Lung (tissue), 12 donors: ENCODE measurements around the gene ZNF319. TPM values are rescaled to one million over a fixed set of nuclear protein-coding genes. Genes with fewer than 3 reads are reported as not detected.

ENCODE experiments used
- ATAC-seq: fragments of 200-7000 bp; cut with Tn5 transposase; one replicate; pipeline ENCODE4 v1.9.1; 2020; ENCODE audit warnings: moderate number of reproducible peaks; ENCODE audit not compliant: insufficient read depth, low FRiP score
- DNase-seq, 3 donors: peaks; one replicate each; pipeline ENCODE4 v3.0.0-alpha.2; 2013 to 2017
- H3K27ac ChIP-seq, 2 donors: one replicate each; pipeline ENCODE4 v1.5.1; 2013; ENCODE audit warnings: mild to moderate bottlenecking in 2 of 2, moderate library complexity in 2 of 2, control low read depth in 1 of 2, inconsistent platforms in 1 of 2, low read depth in 1 of 2, low read length in 1 of 2
- H3K27me3 ChIP-seq, 3 donors: one replicate each; pipeline ENCODE4 v1.5.1; 2013; ENCODE audit warnings: low read length in 2 of 3; ENCODE audit not compliant: control insufficient read depth in 3 of 3, insufficient read depth in 3 of 3
- H3K36me3 ChIP-seq, 4 donors: one replicate each; pipeline ENCODE4 v1.5.1; 2013; ENCODE audit warnings: low read length in 4 of 4, mild to moderate bottlenecking in 1 of 4, moderate library complexity in 1 of 4; ENCODE audit not compliant: control insufficient read depth in 4 of 4, insufficient read depth in 4 of 4
- H3K4me1 ChIP-seq, 5 donors: one replicate each; pipeline ENCODE4 v1.5.1; 2013; ENCODE audit warnings: low read length in 5 of 5, mild to moderate bottlenecking in 2 of 5, moderate library complexity in 1 of 5; ENCODE audit not compliant: control insufficient read depth in 5 of 5, insufficient read depth in 5 of 5
- H3K4me3 ChIP-seq: one replicate; pipeline ENCODE4 v1.5.1; 2013; ENCODE audit warnings: mild to moderate bottlenecking, control low read depth, moderate library complexity
- H3K9ac ChIP-seq, 2 donors: one replicate each; pipeline ENCODE4 v1.5.1; 2013; ENCODE audit warnings: low read length in 2 of 2, control low read depth in 1 of 2; ENCODE audit not compliant: insufficient read depth in 1 of 2
- H3K9me3 ChIP-seq, 4 donors: one replicate each; pipeline ENCODE4 v1.5.1; 2013; ENCODE audit warnings: low read length in 3 of 4, mild to moderate bottlenecking in 1 of 4, moderate library complexity in 1 of 4; ENCODE audit not compliant: control insufficient read depth in 4 of 4, insufficient read depth in 3 of 4
- CTCF ChIP-seq: IDR thresholded peaks from 2 replicates; pipeline ENCODE4 v1.5.1; 2012; ENCODE audit warnings: mild to moderate bottlenecking; ENCODE audit errors: control extremely low read depth, extremely low read depth
- WGBS, 2 donors: extraction: QIAGEN DNeasy Blood & Tissue Kit; methylation state at CpG; one replicate each; pipeline ENCODE4 v1.1.7; 2013; 5-methylcytosine and 5-hydroxymethylcytosine counted together
- polyA plus RNA-seq, 2 donors: library from polyadenylated mRNA; stranded (reverse); fragments of 200-250 nt; gene quantifications; one replicate each; pipeline ENCODE4 v1.2.1, GENCODE V29; 2013
- total RNA-seq, 2 donors: library from RNA; depleted of rRNA in 1 of 2; stranded (reverse); fragments of >200 nt in 1 of 2; gene quantifications; one replicate each; pipeline ENCODE4 v1.2.1, GENCODE V29; 2014 to 2021
- donor health status: control.
- donor health status: control.
- donor health status: Bipolar disorder and iron deficiency.
- donor health status: healthy.
- donor health status: DM: yes; HTN: yes; CAD: no.

ZNF319 gene
- total and polyA plus RNA-seq, 4 donors, result 6.0 to 15.3 (median 9.6) TPM

- no peak overlapping the region for H3K4me3 ChIP-seq
- ATAC-seq (no peak), DNase-seq (no peak)
- no peak overlapping the region for H3K27ac ChIP-seq
- WGBS, 2 donors, result 88 to 90% methylated on average over 7 of the region's 7 CpGs
- no peak for TF ChIP-seq CTCF
- H3K9me3 ChIP-seq, result no peaks in the 10 kb centered on the region
- no peaks in the 10 kb centered on the region for H3K4me1 ChIP-seq
- H3K36me3 ChIP-seq, result no peaks in the 10 kb centered on the region
- peaks cover 0 to 6% (median 0%) of the 10 kb centered on the region in 3 donors for H3K27me3 ChIP-seq
- no peak overlapping the region for H3K9ac ChIP-seq
Observed at GRCh38 chr16:57951204-57951960, 49.1 kb downstream of the ZNF319 start.

GRCh38 chr16:57950382-57950781 is 50.1 kb downstream of the ZNF319 start:
- H3K4me1 ChIP-seq, result no peaks in the 10 kb centered on the region
- no peak overlapping the region for H3K9ac ChIP-seq
- no peak for TF ChIP-seq CTCF
- H3K4me3 ChIP-seq, result no peak overlapping the region
- ATAC-seq, result no peak
- no peaks in the 10 kb centered on the region for H3K36me3 ChIP-seq
- WGBS, 2 donors, result 47 to 65% methylated on average over 6 of the region's 6 CpGs
- H3K27ac ChIP-seq, result no peak overlapping the region
- peaks cover 0 to 6% (median 0%) of the 10 kb centered on the region in 3 donors for H3K27me3 ChIP-seq
- no peaks in the 10 kb centered on the region for H3K9me3 ChIP-seq
- DNase-seq, result no peak

- no peak overlapping the region for H3K4me3 ChIP-seq
- peaks cover 0 to 6% (median 2%) of the 10 kb centered on the region in 3 donors for H3K27me3 ChIP-seq
- H3K9ac ChIP-seq, result no peak overlapping the region
- no peak for ATAC-seq
- H3K9me3 ChIP-seq, result no peaks in the 10 kb centered on the region
- 71 to 75% methylated on average over 5 of the region's 5 CpGs for WGBS, 2 donors
- DNase-seq, result no peak
- TF ChIP-seq CTCF, result no peak
- no peaks in the 10 kb centered on the region for H3K36me3 ChIP-seq
- H3K27ac ChIP-seq, result no peak overlapping the region
- no peaks in the 10 kb centered on the region for H3K4me1 ChIP-seq
Observed at GRCh38 chr16:57949595-57950238, 50.8 kb downstream of the ZNF319 start.
